Stimulated activated CD8-positive, alpha-beta memory T cell treated with anti-CD3 and anti-CD28 coated beads, Interleukin-12 subunit alpha, Interleukin-12 subunit beta, amount 100 ng/mL, for 1 hour (primary cell): ENCODE results near the gene GPC3.
"Not testable (repeated sequence)": the region's sequence is repeated elsewhere in the genome, so short reads cannot be mapped to it uniquely, and the experiment has no call there.

Source experiments
- DNase-seq: peaks from one replicate; pipeline ENCODE4 v3.0.0-alpha.2; 2020; ENCODE audit warnings: low read depth

Gene GPC3

DNA sequence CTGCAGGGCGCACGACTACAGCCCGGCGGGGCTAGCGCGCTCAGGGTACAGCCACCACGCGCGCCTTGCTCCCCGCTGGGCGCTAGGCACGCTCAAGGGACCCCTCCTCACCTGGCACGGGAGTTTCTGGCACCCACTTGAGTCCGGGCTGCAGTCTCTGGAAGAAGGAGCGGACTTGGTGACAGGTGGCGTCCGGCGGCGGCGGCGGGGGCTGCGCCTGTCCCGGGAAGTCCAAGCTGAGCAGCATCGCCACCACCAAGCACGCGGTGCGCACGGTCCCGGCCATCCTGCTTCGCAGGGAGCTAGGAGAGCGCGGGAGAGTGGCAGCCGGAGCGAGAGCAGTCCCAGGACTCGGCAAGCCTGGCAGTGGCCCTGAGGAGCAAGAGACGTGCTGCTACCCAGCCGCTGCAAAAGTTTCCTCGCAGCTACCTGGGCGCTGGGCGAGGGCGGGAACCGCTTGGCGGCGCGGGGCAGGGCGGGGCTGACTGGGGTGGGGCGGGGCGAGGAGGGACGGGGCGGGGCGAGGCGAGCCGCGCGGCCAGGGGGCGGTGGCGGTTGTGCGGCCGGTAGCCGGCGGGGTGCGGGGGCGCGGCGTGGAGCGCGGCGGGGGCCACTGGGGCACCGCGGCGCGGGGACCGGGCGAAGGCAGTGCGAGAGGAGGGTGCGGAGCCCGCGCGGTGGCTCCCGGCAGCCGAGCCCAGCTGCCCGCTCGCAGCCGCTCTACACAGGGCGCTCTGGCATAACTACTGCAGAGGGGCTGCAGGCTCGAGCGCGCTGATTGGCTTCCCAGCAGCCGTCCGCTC lies at the start of gene GPC3:
TSS of gene GPC3 (minus strand) at position 431 of the 803 bp plus-strand sequence.
- no peak for DNase-seq

DNA sequence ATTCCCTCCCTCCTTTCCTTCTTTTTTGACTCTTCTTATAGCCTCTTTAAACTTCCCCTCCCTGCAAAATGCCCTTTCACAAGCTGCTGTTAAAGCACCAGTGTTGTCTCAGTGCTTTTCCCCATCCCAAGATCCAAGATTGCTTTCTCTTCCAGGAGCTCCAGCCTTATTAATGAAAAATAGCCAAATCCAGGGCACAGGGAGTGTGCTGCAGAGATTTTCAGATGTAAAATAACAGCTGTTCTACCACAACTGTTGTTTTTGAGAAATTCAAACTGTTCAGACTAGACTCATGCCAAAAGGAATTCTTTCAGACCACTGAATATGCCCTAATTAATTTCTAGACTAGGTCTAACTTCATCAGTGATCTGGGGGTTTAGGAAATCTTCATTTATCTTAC lies 47.0 kb upstream of the GPC3 start:
- DNase-seq: no peak

DNA sequence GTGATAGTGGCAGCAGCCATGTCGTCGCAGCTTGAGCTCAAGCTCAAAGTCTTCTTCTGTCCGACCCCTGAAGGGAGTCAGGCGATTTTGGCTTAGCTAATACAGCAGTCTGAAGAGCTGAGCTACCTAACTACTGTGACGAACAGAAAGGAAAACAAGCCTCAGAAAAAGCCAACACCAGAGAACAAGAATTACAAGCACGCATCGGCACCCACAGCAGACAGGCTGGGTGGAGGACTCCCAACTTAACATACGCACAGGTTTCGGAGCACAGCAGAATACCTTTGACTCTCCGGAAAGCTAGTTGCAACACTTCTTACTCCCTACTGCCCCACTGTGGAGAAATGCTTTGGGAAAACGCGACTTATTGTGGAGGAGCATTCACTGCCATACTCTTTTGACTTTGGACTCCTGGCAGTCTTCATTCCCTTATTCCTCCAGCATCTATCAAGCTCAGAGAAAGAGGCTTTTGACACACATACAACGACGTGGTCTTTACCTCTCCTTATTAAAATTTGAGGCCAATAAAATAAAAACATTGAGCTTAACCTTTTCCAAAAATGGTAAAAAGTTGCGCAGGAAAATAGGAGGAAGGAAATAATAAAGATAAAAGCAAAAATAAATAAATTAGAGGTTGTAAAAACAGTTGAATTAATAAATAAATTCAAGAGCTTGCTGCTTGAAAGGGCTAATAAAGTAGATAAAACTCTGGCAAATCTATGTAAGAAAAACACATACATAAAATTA lies 41.3 kb upstream of the GPC3 start:
- peak; percentile 0 for DNase-seq

DNA sequence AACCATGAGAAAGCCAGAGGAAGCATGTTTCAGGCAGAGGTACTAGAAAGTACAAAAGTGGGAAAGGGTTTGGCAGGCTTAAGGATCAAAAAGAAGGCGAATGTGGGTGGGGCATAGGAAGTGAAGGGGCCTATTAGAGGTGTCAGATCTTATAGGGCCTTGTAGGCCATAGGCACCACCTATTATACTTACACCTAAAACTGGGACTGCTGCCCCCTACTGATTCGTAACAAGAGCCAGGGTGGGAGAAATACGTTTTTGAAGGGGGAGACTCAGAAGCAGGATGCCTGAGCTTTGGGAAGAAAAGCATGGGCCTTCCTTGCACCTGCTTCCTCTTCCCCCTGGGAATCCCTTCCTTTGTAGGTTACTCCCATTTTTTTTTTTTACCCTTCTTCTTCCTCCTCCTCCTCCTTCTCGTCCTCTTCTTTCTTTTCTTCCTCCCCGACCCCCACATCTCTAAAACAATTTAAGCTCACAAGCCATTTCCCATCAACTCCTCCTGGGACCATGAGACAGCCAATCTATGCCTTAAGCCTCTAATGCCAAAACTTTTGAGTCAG lies 40.7 kb upstream of the GPC3 start:
- no peak for DNase-seq

DNA sequence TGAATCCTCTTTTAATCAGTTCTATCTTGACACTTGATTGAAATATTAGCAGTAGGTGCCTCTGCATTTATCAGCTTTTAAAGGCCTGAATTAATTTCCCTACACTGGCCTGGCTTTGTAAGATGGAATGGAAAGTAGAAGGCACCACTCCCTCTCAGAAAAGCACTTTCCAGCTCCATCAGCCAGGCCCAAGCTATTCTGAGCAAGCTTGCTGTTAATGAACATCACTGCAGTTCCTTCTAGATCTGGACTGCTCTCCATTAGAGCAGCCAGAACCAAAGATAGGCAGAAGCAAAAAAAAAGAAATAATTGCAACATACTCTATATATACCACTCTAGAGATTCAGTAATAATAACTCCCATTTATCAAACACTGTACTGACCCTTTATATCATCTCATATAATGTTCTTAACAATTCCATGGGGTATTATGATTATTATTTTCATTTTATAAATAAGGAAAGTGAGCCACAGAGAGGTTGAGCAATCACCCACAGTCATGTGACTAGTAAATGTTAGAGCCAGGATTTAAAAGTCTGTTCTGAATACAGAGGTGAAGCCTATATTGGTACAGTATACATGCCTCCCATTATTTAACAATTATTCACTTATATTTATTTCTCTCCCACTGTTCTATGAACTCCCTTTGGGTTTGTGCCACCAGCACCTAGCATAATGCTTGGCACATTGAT lies 39.4 kb upstream of the GPC3 start:
- no peak for DNase-seq

DNA sequence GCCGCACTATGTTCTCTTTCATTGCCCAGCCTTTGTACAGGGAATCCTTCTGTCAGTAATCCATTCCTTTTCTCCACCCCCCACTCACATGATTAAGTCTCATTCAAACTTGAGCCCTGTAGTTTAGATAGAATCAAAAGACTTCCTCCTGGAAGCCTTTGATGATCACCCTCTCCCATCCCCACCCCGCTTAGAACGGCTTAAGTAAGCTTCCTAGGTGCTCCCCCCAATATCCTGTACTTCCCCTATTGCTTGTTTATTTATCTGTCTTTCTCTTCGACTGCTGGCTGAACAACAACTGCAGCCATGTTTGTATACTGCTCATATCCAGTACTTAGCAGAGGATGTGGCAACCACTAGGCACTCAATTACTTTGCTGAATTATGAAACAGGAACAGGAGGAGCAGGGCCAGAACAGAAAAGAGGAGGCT lies 38.5 kb upstream of the GPC3 start:
- DNase-seq: no peak

DNA sequence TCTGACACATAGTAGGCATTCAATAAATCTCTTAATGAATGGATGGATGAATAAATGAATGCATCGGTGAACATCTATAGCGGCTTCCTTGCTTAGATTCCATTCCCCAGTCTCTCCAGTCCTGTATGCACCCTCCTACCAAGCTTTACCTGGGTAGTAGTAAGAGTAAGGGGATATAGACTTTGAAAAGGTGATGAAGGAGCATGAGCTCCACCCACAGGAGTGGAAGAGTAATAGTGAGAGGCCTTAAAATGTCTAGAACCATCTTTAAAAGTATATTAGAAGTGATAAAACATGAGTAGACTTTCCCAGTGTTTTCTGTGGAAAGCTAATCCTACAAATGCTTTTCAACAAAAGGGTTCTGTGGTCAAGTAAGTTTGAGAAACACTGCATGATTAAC lies 35.5 kb upstream of the GPC3 start:
- DNase-seq: no peak

DNA sequence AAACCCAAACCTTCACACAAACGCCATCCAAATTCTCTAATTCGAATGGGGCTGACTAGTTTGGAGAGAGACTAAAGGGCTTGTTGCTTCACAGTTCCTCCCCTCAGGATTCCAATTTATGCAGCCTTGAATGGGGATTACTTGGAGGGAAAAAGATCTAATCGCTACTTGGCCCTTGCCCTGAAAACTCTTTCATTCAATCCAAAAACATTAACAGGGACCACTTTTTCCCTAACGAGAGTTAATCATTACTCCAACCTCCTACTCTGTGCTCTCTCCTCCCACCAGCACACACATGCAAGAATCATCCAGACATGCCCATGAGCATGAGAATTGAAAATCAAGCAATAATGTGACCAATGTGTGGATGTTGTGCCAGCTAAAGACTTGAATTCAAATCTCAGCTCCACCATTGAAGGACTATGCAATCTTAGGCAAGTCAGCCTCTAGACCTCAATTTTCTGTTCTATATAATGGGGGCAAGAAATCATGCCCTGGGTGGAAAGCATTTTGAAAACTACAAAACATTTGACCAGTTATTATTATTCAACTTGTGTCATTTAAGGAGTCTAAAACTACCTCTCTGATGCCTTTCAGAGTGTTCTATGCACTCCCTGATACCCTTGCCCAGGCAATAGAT lies 34.3 kb upstream of the GPC3 start:
- no peak for DNase-seq

DNA sequence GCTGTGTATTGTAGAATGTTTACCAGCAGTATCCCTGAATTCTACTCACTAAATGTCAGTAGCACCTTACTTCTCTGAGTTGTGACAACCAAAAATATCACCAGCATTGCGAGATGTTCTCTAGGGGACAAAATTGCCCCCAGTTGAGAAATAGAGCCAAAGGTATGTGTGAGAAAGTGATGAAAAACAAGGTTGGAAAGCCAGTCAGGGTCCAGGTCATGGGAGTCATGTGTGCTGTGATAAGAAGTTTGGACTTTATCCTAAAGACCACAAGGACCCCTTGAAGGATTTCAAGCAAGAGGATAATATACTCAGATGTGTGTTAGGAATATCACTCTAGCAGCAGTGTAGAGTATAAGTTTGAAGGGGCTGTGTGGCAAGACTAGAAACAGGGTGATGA lies 30.9 kb upstream of the GPC3 start:
- DNase-seq: not testable (repeated sequence)

DNA sequence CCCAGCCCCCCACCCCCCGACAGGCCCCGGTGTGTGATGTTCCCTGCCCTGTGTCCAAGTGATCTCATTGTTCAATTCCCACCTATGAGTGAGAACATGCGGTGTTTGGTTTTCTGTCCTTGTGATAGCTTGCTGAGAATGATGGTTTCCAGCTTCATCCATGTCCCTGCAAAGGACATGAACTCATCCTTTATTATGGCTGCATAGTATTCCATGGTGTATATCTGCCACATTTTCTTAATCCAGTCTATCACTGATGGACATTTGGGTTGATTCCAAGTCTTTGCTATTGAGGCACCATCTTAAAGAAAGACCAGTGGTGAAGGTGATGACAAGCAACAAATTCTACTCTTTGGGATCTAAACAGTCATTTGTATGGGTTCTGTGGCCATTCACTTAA lies 30.1 kb upstream of the GPC3 start:
- DNase-seq: not testable (repeated sequence)

DNA sequence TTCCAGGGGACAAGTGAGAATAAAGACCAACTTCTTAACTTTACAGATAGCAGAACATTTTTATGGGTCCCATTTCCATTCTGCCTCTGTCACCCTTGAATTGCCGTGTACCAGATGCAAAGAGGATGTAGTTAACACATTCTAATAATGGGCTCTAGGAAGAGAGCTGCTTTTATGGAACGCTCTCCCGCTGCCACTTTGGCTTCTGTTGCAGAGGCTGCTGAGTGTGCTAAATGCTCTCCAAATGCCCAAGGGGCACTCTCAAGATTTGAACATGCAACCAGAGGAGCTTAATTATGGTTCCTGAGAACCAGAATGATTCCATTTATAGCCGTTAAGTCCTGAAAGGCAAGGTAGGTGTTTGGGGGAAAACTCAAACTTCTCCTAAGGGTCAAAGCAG lies 28.1 kb upstream of the GPC3 start:
- no peak for DNase-seq

DNA sequence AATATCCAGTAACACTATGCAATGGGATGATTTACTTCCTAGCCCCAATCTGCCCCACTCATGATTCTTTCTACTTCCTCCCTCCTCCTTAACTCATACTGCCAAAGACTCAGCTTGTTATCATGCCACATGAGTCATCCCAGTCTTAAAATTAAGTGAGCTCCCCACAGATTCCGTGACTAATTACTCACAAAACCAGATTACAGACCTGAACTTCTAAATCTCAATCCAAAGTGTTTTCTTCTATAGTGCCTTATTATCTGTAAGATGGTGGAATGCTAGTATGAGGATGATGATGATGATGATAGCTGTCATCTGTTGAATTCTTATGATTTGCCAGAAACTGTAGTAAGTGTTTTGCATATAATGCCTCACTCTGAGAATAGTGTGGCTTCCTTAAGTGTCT lies 27.7 kb upstream of the GPC3 start:
- no peak for DNase-seq

DNA sequence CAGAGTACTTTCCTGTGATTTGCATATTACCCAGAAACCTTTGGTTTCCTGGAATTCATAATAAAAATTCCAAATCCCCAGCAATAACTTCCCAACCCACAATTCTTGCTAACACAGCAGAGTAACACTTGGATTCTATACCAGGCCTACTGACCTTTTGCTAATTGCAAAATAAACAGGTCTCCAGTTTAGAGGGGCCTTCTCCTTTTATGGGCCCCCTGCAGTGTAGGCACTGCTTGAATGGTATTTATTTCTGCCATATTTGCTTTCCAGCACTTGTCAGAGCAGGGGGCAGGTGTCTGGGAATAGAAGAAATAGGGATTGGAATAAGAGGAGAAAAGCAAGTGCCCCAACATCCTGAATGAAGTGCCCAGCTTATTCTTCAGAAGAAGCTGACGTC lies 25.3 kb upstream of the GPC3 start:
- no peak for DNase-seq

DNA sequence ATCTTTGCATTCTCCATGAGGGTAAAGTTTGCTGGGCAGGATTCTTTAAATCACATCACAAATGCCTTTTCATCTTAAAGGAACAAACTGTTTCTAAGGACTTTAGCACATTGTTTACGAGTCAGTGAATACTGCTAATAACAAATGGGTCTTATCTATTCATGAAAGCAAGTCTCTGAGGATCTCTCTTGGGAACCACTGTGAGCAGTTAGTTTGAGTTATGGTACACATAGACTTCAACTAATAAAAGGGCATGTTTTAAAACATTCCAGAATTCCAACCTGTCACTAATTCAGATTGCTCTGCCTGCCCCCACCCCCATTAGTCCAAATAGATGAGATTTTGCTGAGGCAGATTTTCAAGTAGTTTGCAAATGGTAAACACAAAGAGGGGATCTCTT lies 22.3 kb upstream of the GPC3 start:
- DNase-seq: no peak

DNA sequence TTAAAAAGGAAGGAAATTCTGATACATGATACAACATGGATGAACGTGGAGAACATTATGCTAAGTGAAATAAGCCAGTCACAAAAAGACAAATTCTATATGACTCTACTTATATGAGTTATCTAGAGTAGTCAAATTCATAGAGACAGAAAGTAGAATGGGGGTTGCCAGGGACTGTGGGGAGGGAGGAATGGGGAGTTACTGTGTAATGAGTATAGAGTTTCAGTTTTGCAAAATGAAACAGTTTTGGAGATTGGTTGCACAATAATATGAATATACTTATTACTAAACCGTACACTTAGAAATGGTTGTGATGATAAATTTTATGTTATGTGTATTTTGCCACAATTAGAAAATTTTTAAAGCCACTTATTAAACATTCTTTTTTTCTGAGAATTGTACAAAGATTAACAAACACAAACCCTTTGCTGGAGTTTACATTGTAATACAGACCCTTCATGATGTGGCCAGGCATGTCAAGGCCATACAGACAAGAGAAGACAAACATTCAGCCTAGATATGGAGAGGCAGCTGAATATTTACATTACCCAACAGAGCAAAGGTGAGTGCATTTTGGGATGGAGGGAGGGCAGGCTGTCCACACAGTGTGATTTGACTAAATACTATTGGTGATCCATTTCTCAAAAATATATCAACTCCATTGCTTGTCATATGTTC lies 21.2 kb upstream of the GPC3 start:
- no peak for DNase-seq

DNA sequence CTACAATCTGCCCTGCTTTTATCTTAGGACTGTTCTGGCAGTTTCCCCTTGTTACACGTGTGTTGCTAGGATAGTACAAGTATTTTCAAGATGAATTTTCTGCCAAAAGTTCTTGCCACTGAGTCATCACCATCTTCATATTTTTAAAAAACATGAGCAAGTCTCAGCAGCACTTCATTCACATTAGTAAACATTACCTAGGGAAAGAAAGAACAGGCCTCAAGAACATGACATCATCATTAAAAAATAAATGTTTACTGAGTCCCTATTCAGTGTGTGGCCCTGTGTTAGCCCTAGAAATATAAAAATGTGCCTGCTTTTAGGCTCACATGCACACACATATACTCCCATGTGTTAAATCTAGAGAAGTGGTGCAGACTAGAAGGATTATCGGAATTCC lies 18.7 kb upstream of the GPC3 start:
- DNase-seq: no peak

DNA sequence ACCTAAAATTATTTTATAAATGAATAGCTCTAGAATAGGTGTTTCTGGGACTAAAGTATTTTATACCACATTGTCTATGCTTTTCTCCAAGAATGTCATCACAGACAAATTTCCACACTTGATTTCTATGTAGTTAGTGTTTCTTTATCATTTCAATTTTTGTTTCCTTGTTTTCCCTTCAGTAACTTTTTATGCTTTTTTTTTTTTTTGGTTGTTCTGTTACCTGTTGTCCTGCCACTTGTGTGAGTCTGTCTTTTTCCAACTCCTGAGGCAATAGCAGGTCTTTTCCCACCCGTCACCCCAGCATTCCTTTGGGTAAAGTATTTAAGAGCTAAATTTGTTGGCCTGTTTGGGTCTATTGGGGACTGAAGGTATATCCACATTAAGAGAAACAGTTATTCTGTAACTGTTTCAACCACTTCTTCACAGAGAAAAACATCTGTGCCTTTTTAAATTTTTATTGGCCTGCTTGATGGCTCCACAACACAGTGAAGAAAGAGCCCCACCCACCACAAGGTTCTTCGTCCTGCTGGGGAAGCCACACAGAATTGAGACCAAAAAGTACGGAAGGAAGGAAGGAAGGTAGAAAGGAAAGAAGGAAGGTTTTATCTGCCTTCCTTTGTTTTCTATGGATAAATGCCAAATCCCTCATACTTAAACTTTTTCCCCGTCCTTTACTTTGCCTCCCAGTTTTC lies 17.7 kb upstream of the GPC3 start:
- no peak for DNase-seq

DNA sequence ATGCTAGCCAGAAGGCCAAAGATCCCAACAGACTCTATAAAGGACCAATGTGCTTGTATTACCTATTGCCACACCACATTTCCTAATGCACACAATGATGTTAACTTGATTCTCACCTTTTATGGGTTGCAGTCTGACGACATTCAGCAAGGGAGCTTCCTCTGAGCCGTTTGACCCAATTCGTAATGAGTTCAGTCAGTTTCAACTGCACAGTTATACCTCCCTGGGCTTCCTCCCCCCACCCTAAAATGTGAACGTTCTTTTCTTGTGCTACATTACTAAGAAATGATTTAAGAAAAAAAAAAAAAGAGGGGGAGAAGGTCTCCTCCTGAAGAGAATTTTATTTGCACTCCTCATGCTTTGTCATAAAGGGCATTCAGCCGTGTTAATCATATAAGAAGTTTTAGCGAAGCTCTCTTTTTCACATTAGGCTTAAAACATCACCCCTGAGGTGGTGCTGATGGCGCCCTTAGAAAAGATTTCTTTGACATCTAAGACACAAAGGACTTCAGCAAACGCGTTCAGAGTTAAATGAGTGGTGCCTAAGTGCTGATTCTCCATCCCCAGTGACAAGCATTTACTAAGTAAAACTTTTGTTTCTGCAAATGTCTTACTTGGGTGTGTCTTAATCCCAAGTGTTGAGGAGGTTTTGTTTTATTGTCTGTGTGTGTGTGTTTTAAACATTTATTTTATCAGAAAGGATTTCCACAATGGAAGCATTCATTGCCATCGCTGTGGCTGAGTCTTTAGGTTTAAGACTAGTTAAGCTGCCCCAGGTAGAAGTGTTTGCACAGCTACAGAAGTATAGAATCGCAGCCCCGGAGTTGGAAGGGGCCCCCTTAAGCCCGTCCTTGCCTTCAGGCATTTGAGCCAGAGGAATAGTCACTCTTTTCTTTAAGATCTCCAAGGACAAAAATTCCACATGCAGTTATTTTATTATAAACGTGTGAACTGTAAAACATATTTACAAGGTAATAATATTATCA lies 15.2 kb upstream of the GPC3 start:
- no peak for DNase-seq

DNA sequence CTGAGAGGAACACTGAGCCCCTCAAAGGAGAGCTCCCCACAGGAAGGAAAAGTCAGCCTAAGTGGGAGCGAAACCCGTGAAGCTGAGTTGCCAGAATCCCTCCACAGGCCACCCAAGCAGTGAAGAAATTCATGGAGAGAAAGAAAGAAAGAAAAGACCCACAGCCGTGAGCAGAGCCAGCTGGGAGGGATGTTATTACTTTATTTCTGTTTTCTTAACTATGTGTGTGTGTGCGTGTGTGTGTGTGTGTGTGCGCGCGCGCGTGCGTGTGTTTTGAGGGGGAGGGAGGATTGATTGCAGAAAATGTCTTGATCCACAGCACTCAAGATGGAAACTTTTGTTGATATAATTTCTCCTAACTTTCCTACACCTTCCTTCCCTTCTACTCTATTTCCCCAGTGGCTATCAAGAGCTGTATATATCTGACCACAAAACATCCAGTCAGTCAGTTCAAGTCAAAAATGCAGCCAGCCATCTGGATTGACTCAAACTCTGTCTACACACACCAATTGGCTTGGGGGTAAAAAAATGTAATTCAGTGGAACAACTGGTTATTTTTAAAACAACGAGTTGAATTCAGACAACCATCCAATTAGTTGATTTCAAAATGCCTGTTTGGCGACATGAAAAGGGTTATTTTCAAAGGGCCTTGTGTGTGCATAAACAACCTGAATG lies 13.8 kb upstream of the GPC3 start:
- DNase-seq: no peak
